Upper lobe of left lung (tissue), 6 donors: ENCODE measurements around the gene SP3. TPM values are rescaled to one million over a fixed set of nuclear protein-coding genes. Genes with fewer than 3 reads are reported as not detected.

ENCODE experiments used
- ATAC-seq, 2 donors: fragments of 200-7000 bp; cut with Tn5 transposase; one replicate each; pipeline ENCODE4 v1.9.1; 2022; ENCODE audit warnings: mild to moderate bottlenecking in 2 of 2, moderate library complexity in 2 of 2; ENCODE audit not compliant: low FRiP score in 2 of 2
- DNase-seq, 2 donors: peaks; one replicate each; pipeline ENCODE4 v3.0.0-alpha.2; 2019 to 2020
- H3K27ac ChIP-seq, 4 donors: fragments of 200-600 bp; sonication (generic); one replicate each; pipeline ENCODE4 v1.5.1; 2016 to 2019
- H3K27me3 ChIP-seq, 4 donors: fragments of 200-600 bp; sonication (generic); one replicate each; pipeline ENCODE4 v1.5.1; 2017 to 2019
- H3K36me3 ChIP-seq, 4 donors: fragments of 200-600 bp; sonication (generic); one replicate each; pipeline ENCODE4 v1.5.1; 2016 to 2019
- H3K4me1 ChIP-seq, 4 donors: fragments of 200-600 bp; sonication (generic); one replicate each; pipeline ENCODE4 v1.5.1; 2018 to 2019
- H3K4me3 ChIP-seq, 4 donors: fragments of 200-600 bp; sonication (generic); one replicate each; pipeline ENCODE4 v1.5.1; 2017 to 2019; ENCODE audit warnings: mild to moderate bottlenecking in 2 of 4, moderate library complexity in 1 of 4
- H3K9me3 ChIP-seq, 4 donors: fragments of 200-600 bp; sonication (generic); one replicate each; pipeline ENCODE4 v1.5.1; 2018 to 2019
- CTCF ChIP-seq, 6 experiments: fragments of 450-650 bp in 4 of 6; fragments of 200-600 bp in 2 of 6; sonication (generic) in 2 of 6; IDR thresholded peaks; one replicate each; pipeline ENCODE4 v1.5.1; 2016 to 2019; ENCODE audit warnings: antibody characterized with exemption in 6 of 6
- EP300 ChIP-seq, 4 donors: sonication (generic); formaldehyde crosslinking; IDR thresholded peaks; one replicate each; pipeline ENCODE4 v1.5.1; 2017; ENCODE audit warnings: antibody characterized with exemption in 4 of 4, control low read depth in 2 of 4
- POLR2A ChIP-seq, 4 donors: fragments of 450-650 bp; IDR thresholded peaks; one replicate each; pipeline ENCODE4 v1.5.1; 2016 to 2017; ENCODE audit warnings: antibody characterized with exemption in 4 of 4, mild to moderate bottlenecking in 2 of 4
- POLR2AphosphoS5 ChIP-seq, 2 donors: sonication (generic); formaldehyde crosslinking; IDR thresholded peaks; one replicate each; pipeline ENCODE4 v1.5.1; 2017; ENCODE audit warnings: antibody characterized with exemption in 2 of 2
- WGBS, 2 donors: methylation state at CpG; one replicate each; pipeline ENCODE4 v1.1.5; 2017 to 2018; 5-methylcytosine and 5-hydroxymethylcytosine counted together
- total RNA-seq, 6 donors: library from RNA; depleted of rRNA in 4 of 6; stranded (reverse); fragments of >200 nt in 4 of 6; gene quantifications; one replicate each; pipeline versions ENCODE4 v1.1.0 to v1.2.1, GENCODE V29; 2016 to 2021
- donor health status: DM: no; HTN: no; CAD: no; lungs with moderate emphysema.
- donor health status: DM: no; HTN: yes; CAD: no; lungs with severe emphysema.

SP3 gene
- total RNA-seq, 6 donors from 2014 or later = 37.0 to 139 (median 77.0) TPM

GRCh38 chr2:173958198-173958846 is 6.9 kb downstream of the SP3 start:
- Histone ChIP-seq H3K36me3 (peaks cover 0 to 21% (median 12%) of the 10 kb centered on the region in 4 donors), H3K27ac (no peak overlapping the region), H3K27me3 (no peaks in the 10 kb centered on the region), H3K4me3 (no peak overlapping the region), H3K4me1 (peaks cover 53 to 81% (median 69%) of the 10 kb centered on the region in 4 donors), H3K9me3 (no peaks in the 10 kb centered on the region)
- 63 to 70% methylated on average over 4 of the region's 4 CpGs for WGBS, 2 donors
- TF ChIP-seq POLR2AphosphoS5 (IDR thresholded peaks at IDR 0.05) = no peak
- no peak for TF ChIP-seq CTCF (IDR thresholded peaks at IDR 0.05)
- TF ChIP-seq EP300 (IDR thresholded peaks at IDR 0.05) = no peak
- TF ChIP-seq POLR2A (IDR thresholded peaks at IDR 0.05) = no peak
- no peak for DNase-seq
- ATAC-seq = no peak

GRCh38 chr2:173957517-173957916 is 7.7 kb downstream of the SP3 start:
- Histone ChIP-seq H3K27ac (no peak overlapping the region), H3K36me3 (peaks cover 0 to 24% (median 12%) of the 10 kb centered on the region in 4 donors), H3K4me3 (no peak overlapping the region), H3K27me3 (no peaks in the 10 kb centered on the region), H3K9me3 (no peaks in the 10 kb centered on the region), H3K4me1 (peaks cover 53 to 82% (median 72%) of the 10 kb centered on the region in 4 donors)
- no peak for DNase-seq
- TF ChIP-seq POLR2A (IDR thresholded peaks at IDR 0.05) = no peak
- TF ChIP-seq POLR2AphosphoS5 (IDR thresholded peaks at IDR 0.05) = no peak
- WGBS, 2 donors = 69 to 71% methylated on average over 2 of the region's 2 CpGs
- no peak for ATAC-seq

GRCh38 chr2:173956454-173956853 is 8.7 kb downstream of the SP3 start:
- TF ChIP-seq POLR2AphosphoS5 (IDR thresholded peaks at IDR 0.05) (no peak), CTCF (IDR thresholded peaks at IDR 0.05) (no peak), POLR2A (IDR thresholded peaks at IDR 0.05) (no peak), EP300 (IDR thresholded peaks at IDR 0.05) (no peak)
- peaks cover 0 to 24% (median 12%) of the 10 kb centered on the region in 4 donors for H3K36me3 ChIP-seq
- no peaks in the 10 kb centered on the region for H3K9me3 ChIP-seq
- no peak for ATAC-seq
- no peak overlapping the region for H3K4me3 ChIP-seq
- 67 to 69% methylated on average over 3 of the region's 3 CpGs for WGBS, 2 donors
- H3K4me1 ChIP-seq = peaks cover 51 to 82% (median 72%) of the 10 kb centered on the region in 4 donors
- DNase-seq = no peak
- H3K27ac ChIP-seq = no peak overlapping the region
- no peaks in the 10 kb centered on the region for H3K27me3 ChIP-seq

- DNase-seq (no peak), ATAC-seq (no peak)
- Histone ChIP-seq H3K36me3 (peaks cover 0 to 24% (median 12%) of the 10 kb centered on the region in 4 donors), H3K27me3 (no peaks in the 10 kb centered on the region), H3K4me1 (peaks cover 45 to 83% (median 71%) of the 10 kb centered on the region in 4 donors), H3K9me3 (no peaks in the 10 kb centered on the region), H3K27ac (peak overlapping the region in 1 of 4 donors; percentile 20), H3K4me3 (no peak overlapping the region)
- TF ChIP-seq POLR2A (IDR thresholded peaks at IDR 0.05) (no peak), EP300 (IDR thresholded peaks at IDR 0.05) (no peak), CTCF (IDR thresholded peaks at IDR 0.05) (no peak), POLR2AphosphoS5 (IDR thresholded peaks at IDR 0.05) (no peak)
- WGBS, 2 donors = 70 to 73% methylated on average over 2 of the region's 2 CpGs
These were observed 9.3 kb downstream of the SP3 start for GRCh38 chr2:173955867-173956266.

- H3K27ac ChIP-seq = peak overlapping the region in 1 of 4 donors; percentile 20
- peaks cover 37 to 88% (median 66%) of the 10 kb centered on the region in 4 donors for H3K4me1 ChIP-seq
- peaks cover 0 to 24% (median 12%) of the 10 kb centered on the region in 4 donors for H3K36me3 ChIP-seq
- 66 to 76% methylated on average over 3 to 4 of the region's 4 CpGs for WGBS, 2 donors
- no peak for ATAC-seq
- no peaks in the 10 kb centered on the region for H3K27me3 ChIP-seq
- TF ChIP-seq CTCF (IDR thresholded peaks at IDR 0.05) = no peak
- TF ChIP-seq EP300 (IDR thresholded peaks at IDR 0.05) = no peak
- no peak for TF ChIP-seq POLR2AphosphoS5 (IDR thresholded peaks at IDR 0.05)
- no peak for TF ChIP-seq POLR2A (IDR thresholded peaks at IDR 0.05)
- H3K9me3 ChIP-seq = no peaks in the 10 kb centered on the region
- no peak for DNase-seq
- no peak overlapping the region for H3K4me3 ChIP-seq
These were observed 10.2 kb downstream of the SP3 start for GRCh38 chr2:173955004-173955403.
